SKM-1 (cell line): Measurements from ENCODE around the gene SRSF7.

Source experiments
- DNase-seq: peaks from one replicate; lab custom pipeline; 2025; ENCODE audit not compliant: unreplicated experiment; lab: John Stamatoyannopoulos, UW

Gene SRSF7

DNA sequence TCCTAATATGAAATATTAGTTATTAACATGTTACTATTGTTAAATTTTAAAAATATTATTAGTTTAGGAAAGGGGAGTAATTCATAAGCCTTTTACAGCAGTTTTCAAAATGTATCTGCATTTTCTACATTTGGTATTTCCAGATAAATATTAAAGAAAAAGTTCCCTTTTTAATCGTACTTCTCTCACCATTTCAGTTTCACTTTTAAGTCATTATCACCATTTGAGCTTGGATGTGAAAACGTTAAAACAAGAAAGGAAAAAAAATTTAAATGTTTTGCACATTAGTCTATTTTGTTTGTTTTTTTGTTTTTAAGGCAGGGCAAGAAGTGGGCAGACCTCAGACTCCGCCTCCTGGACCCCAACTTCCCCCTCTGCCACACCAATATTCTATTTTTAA lies 3.3 kb upstream of the SRSF7 start:
- DNase-seq, result no peak

DNA sequence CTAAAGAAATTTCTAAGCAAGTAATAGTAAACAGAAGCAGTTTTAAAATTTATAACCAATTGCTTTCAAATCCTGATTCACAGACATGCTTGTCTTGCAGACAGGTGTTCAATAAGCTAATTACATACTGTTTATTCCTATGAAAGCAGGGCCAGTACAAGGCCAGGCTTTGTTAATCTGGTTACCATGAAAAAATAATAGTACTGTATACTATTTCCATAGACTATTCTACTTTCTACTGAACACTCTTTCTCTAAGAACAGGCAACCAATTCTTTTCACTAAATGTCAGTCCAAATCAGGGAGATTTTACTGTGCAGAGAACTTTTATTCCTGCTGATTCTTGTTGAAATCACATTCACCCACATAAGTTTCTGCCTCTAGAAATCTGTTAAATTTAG lies 2.9 kb upstream of the SRSF7 start:
- DNase-seq, result no peak

DNA sequence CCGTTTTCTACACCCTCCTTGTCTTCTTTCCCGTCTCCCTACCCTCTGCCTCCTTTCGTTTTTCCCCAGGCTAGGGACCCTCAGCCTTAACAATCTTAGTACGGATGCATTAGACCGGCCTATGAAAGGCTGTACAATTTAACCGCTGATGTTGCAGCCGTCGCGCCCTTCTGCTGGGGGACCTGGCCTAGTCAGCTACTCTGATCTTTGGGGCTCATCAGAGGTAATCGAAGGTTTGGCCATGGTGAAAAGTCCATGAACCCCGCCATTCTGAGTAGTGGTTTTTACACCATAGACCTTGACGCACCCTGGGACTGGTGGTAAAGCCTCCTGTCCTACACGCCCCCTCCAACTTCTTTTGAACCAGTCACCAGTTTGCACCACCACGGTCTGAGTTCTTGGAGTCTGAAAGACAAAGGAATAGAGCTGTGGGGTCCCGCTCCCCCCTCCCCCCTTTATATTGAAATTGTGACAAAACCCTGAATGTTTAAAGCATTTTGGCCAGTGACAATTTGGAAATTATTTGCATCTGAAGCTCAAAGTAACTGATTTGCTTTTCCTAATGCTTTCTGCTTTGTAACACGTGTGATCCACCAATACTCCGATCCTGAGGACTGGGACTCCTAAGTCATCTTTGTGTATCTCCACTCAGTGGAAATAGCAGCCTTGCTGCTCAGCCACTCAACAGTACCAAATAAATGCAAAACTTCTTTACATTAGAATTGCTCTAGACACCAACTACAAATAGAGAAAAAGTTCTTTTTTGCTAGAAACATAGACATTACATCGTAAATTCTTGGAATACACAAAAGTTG lies 642 bp upstream of the SRSF7 start:
- no peak for DNase-seq

DNA sequence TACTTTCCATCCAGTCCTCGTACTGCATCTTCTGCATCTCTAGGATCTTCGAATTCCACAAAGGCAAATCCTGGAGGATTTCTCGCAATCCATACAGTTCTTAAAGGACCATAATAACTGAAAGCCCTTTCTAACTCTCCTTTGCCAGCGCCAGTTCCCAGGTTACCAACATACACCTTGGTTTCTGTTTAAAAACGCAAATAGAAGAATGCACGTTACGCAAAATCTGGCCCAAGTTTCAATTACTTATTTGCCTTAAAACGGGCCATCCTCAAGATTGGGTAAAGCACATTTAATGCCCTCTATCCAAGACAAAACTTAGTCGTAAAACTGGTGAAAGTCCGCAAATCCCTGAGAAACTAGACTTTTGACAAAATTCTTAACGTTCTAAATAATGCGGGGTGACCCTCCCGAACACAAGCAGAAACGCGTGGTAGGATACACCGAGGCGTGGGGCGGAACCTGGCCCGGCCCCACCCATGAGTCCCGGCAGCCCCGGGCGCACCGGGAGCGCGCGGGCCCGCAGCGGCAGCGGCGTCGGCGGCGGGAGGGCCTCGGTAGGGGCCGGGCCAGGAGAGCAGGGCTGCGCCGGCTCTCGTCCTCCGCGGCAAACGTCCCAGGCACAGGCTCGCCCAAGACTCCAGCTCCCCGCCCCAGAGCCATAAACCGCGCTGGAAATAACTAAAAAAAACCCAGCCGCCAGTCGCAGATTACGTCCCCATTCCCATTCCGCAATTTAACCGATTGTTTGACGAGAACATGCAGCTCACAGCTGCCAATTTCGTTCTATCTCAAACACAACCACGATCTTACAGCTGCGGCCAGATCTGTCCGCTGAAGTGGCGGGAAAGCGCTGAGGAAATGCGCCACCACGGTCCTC lies 910 bp downstream of the SRSF7 start:
- DNase-seq, result no peak

DNA sequence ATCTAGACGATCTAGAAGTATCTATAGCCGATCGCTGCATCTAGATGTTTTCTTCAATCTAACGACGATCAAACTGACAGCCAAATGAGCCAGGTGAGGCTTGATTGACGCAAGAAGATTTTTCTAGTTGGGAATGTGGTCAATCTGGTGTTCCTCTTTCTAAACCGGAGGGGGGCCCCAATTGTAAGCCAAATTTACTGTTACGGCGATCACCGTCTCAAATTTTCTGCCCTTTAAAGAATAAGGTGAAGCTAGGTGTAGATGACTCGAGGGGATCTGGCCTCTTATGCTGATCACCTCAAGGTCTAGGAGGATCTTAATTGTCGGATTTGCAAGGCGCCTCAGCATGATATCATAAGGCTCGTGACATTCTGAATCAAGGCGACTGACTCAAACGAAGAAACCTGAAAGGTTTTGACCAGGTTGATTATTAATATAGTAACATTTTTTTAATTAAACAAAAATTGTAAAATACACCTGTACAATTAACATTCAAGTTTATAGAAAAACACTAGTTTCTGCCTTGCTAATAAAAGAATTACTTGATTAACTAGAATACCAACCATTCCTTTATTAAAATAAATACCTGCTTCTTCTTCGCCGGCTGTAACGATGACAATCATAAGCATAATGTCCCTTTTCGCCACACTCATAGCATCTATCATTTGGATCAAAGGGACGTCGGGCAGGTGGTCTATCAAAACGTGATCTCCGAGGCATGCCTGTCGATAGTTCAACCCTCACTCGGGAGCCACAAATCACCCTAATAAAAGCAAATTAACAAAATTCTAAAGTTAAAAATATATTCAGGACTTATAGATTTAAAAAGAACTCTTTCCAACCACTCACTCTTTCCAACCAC lies 2.0 kb downstream of the SRSF7 start:
- no peak for DNase-seq

DNA sequence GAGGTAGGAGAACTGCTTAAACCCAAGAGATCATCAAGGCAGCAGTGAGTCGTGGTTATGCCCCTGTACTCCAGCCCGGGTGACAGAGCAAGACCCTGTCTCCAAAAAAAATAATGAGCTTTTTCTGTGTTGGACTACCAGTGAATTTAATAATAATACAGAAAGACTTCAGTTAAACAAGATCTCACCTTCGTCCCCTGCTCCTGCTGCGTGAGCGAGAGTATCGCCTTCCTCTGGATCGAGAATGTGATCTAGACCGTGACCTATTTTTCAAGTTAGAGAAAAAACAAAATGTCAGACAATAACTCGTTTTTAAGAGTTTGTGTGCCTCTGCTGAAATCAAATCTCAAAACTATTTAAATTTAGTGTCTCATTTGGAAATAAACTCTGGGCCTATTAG lies 2.8 kb downstream of the SRSF7 start:
- DNase-seq, result no peak

DNA sequence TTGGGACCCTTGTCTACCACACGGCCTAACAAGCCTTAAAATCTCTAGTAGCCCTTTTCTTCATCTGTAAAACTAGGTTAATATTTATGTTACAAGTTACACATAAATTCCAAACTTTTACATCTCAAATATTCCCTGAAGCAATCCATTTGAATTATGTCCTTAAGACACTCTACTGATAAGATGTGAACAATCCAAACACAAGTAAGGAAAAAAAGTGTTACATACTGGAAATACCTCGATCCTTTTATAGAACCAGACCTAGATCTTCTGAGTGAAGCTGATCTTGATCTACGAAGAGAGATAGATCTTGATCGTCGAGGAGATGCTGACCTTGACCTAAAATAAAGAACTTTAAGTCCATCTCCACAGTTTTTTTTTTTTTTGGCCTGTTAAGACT lies 3.3 kb downstream of the SRSF7 start:
- DNase-seq, result no peak

DNA sequence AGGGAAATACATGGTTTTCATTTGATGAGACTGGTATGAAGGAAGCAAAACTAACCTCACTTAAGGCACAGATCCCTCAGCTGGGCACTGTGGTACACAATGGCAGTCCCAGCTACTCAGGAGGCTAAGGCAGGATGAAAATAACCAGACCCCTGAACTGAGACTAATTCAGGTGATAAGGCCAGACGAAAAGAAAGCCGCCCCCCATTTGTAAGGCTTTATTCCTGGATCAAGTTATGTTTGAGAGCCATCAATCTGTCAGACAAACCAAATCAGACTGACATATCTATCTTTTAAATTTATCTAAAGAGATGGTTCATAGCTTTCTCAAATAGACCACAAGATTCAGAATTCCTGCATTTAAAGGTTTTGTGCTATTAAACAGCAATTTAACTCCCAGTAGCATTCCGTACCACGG lies 4.1 kb downstream of the SRSF7 start:
- DNase-seq, result no peak

DNA sequence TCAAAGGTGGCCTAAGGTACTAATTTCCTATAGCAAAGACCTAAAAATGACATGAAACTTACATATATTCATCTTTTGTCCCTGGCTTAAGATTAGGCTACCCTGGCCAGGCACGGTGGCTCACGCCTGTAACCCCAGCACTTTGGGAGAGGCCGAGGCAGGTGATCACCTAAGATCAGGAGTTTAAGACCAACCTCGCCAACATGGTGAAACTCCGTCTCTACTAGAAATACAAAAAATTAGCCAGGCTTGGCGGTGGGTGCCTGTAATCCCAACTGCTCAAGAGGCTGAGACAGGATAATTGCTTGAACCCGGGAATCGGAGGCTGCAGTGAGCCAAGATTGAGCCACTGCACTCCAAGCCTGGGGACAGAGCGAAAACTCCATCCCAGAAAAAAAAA lies 5.9 kb downstream of the SRSF7 start:
- DNase-seq, result no peak

DNA sequence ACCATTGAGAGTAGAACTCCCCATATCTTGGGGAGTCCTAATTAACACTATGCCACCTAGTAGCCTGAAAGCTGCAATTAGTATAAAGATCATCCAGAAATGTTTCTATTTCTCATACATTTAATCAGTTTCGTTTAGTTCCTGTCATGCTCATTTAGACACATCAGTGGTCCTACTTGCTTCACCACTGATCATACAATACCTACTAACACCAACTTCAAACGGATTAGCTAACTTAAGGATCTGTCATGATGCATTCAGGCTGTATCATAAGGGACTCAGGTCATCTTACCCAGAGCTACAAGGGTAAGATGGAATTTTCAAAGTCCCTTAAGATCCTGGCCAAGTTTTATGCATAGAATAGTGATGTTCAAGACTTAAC lies 6.8 kb downstream of the SRSF7 start:
- no peak for DNase-seq

DNA sequence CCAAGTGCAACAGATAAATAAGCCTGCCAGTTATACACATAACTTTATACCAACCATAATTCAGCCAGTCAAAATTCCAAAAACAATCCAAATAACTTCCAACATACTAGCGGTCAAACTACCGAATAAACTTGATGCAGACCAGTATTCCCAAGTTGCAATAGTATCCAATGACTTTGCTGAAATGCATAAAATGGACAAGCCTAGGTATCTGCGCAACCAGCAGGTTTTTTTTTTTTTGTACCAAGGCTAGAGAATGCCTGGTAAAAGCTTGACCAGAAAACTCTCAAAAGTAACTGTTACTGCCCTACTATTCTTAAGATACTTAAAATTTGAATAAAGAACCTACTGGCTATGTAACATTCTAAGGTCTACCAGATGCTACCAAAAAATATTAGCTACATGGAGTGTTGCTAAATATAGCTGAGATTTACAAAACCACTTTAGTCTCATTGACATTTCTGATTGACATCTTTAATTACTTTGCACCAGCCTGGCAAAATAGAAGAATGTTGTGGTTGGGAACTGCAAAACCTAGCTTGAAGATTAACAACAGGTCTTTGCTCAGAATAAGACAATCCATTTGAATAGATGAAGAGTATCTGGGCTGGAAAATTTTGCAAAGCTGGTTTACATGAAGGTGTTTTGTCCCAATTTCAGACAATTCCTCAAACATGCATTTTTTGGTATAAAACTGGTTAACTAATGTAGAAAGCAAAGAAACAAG lies 7.3 kb downstream of the SRSF7 start:
- no peak for DNase-seq

DNA sequence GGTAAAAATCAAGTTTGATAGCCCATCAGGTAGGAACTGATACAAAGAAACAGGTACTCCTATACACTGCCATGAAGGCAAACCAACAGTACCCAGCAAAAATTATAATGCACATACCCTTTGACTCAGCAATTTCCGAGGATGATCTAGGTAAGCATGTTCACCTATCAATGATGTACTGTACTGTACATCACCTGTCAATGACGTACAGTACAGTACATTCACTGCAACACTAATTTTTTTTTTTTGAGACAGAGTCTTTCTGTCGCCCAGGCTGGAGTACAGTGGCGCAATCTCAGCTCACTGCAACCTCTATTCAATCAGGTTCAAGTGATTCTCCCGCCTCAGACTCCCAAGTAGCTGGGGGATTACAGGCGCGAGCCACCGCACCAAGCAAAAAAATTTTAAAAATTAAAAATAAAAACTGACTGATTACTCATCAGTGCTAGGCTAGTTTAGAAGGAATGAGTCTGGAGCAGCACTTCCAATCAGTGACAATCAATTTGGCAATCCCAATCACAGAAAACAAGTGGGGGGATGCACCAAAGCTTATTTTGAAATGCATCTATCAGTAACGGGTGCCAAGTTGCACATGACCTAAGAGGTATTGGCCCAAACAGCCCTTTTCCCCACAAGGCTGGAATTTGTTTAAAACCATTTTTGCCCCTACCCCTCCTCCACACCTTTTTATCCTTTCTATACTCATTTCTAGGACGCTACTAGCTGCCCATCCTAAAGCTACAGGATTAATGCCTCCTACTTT lies 8.2 kb downstream of the SRSF7 start:
- DNase-seq, result no peak

DNA sequence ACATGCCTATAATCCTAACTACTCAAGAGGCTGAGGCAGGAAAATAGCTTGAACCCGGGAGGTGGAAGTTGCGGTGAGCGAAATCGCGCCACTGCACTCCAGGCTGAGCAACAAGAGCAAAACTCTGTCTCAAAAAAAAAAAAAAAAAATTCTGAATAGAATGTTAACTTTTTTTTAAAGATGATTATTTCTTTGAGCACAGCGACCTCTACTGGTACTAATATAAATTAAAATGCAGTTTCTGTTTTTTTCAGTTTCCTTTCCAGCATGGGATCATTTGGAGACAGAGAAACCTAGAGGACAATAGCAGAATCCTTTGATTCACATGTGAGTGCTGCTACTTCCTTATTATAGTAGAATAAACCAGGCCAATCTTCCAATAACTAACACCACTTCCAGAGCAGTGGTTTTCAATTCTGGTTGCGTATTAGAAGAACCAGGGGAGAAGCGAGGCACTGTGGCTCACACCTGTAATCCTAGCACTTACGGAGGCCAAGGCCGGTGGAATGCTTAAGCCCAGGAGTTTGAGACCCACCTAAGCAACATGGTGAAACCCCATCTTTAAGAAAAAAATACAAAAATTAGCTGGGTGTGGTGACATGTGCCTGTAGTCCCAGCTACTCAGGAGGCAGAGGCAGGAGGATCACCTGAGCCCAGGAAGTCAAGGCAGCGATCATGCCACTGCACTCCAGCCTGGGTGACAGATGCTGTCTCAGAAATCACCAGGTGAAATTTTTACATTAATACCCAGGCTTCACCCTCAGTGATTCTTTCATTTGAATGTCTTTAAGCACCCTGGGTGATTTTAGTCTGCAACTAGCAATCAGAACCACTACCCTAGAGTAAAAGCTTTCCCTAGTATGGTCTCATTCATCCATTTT lies 10.1 kb downstream of the SRSF7 start:
- DNase-seq, result peak; percentile 46

DNA sequence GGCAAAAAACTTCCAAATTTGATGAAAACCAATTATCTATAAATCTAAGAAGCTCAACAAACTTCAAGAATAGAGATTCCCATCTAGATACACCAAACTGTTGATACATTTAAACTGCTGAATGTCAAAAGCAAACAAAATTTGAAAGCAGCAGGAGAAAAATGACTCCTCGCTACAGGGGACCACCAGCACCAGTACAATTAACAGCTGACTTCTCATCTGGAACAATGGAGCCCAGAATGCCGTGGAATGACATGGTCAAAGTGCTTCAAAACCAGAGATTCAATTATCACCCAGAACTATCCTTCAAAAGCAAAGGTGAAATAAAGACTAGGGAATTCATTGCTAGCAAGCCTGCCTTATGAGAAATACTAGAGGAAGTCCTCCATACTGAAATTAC lies 11.6 kb downstream of the SRSF7 start:
- DNase-seq, result no peak

DNA sequence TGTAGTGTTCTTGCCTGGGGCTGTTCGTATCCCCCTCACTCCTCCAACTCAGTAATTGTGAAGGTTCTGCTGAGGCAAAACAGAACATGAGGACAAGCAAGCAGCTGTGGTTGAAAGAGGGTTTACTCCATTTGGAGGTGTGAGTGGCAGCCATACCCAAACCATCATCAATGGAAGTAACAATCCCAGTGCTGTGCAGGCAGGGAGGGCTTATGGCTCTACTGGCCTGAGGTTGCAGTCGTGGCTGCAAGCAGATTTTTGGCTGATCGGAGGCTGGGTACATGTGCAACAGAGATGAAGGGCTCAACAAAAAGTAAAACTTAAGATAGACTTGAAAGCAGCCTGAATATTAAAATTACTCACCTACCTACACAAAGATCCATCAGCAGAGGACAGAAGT lies 13.2 kb downstream of the SRSF7 start:
- no peak for DNase-seq

DNA sequence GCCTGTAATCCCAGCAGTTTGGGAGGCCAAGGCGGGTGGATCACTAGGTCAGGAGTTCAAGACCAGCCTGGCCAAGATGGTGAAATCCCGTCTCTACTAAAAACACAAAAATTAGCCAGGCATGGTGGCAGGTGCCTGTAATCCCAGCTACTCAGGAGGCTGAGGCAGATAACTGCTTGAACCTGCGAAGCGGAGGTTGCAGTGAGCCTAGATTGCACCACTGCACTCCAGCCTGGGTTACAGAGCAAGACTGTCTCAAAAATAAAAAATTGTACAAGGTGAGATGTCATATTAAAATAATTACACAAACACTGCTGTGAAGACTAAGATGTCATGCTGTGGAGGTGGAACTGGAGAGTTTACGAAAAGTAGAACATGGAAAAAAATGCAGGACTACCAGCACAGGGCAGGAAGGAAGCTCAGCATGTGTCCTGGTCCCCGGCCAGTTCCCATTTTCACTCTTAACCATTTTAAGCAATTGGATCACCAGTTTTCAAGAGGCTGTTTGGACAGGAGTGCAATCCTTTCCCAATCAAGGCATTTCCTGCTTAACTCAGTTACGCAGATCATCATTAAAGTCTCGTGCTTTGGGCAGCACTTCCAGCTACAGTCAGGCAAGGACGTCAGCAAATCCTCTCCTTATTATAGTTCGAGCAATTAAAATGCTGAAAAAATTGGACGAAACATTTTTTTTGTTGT lies 14.0 kb downstream of the SRSF7 start:
- DNase-seq, result peak; percentile 60

DNA sequence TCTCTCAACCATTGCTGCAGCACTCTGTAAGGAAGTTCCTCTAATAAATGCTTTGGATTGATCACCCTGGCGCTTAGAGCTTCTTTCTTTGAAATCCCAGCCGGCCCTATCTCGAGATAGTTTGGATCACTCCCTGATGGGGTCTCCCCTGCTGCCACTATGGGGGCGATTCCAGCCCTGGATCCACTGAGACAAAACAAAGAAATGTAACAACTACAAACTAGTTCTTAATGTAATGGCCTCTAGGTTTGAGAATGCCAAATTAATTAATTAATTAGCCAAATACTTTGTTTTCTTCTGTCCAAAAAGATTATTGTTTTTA lies 15.2 kb downstream of the SRSF7 start:
- no peak for DNase-seq

DNA sequence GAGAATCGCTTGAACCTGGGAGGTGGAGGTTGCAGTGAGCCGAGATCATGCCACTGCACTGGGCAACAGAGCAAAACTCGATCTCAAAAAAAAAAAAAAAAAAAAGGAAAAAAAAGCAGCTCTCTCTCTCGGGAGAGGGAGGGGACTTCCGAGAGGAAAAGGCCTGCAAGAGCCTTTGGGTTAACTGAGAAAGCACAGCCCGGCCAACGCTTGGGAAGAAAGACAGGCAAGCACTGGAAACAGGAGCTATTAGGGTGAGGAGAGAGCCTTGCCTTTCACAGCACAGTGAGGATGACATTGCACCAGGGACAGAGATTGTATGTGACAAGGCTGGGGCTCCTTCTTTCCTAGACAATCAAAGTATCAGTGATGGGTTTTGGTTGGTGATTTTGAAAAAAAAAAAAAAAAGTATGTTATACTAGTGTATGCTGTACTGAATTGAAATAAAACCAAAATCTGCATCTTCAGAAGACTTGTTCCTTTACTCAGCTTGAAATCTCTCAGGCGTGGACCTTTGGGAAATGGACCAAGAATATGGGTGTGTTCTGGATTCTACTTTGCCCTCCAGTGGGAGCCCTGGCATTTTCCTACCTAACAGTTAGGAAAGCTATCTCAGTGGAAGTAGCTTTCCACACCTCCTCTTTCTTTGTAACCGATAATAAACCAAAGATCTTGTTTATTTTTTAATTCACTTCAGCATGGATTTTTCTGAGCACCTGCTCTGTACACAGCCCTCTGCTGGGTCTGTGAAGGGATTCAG lies 16.7 kb downstream of the SRSF7 start:
- DNase-seq, result no peak
